Measurements from ENCODE around the gene TNNT1.

Gene TNNT1

DNA sequence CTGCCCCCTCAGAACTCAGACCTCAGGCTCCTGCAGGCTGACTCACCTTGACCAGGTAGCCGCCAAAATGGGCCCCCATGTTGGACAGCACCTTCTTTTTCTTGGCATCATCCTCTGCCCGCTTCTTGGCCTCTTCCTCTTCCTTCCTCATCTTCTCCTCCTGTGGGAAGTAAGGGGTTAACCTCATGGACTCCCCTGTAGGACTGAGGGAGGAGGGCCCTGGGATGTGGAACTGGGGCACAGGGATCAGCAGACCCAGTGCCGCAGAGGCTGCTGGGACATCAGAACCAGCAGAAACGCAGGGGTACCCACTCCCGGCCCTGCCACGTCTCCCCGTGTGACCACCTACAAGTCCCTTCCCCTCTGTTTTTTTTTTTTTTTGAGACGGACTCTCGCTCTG is 11.1 kb downstream of the TNNT1 start (continued):
- TF ChIP-seq GLIS3 (CRISPR knock-in tag; IDR thresholded peaks at IDR 0.05) (no peak), ZC3H10 (CRISPR knock-in tag; IDR thresholded peaks at IDR 0.05) (no peak), BACH2 (CRISPR knock-in tag; IDR thresholded peaks at IDR 0.05; ENCODE audit: borderline replicate concordance) (no peak), ESRRG (CRISPR knock-in tag; IDR thresholded peaks at IDR 0.05) (no peak)
- TF ChIP-seq, protein P1, sequence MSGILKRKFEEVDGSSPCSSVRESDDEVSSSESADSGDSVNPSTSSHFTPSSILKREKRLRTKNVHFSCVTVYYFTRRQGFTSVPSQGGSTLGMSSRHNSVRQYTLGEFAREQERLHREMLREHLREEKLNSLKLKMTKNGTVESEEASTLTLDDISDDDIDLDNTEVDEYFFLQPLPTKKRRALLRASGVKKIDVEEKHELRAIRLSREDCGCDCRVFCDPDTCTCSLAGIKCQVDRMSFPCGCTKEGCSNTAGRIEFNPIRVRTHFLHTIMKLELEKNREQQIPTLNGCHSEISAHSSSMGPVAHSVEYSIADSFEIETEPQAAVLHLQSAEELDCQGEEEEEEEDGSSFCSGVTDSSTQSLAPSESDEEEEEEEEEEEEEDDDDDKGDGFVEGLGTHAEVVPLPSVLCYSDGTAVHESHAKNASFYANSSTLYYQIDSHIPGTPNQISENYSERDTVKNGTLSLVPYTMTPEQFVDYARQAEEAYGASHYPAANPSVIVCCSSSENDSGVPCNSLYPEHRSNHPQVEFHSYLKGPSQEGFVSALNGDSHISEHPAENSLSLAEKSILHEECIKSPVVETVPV (CRISPR knock-in tag; IDR thresholded peaks at IDR 0.05) = no peak

DNA sequence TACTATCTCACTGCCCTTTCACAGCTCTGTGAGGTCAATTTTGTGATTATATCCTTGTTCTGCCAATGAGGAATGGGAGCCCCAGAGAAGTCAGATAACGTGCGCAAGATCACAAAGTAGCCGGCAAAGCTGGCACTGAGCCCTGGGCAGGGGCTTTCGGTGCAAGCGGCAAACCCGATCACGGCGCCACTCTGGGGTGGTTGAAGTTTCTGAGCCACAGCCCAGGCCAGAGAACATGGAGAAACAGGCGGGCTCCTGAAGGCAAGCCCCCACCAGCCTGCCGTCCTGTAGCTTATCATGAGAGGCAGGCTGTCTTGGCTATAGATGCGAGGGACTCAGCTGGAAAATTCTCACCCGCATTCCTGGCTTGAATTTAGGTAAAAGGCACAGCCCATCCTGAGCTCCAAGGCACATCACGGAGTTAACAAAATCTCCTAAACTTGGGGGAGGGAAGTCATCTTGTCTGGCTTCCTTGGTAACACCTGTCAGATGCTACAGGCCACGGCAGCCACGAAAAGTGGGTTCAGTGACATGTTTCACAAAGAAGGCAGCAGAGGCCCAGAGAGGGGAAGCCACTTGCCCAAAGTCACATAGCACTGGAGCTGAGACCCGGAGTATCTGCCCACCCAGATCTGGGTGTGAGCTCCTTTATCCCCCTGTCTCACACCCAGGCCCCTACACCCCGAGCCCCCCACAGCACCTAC is 12.5 kb downstream of the TNNT1 start:
- ATAC-seq = no peak
- TF ChIP-seq ZC3H10 (CRISPR knock-in tag; IDR thresholded peaks at IDR 0.05) = no peak
- TF ChIP-seq, protein P2, sequence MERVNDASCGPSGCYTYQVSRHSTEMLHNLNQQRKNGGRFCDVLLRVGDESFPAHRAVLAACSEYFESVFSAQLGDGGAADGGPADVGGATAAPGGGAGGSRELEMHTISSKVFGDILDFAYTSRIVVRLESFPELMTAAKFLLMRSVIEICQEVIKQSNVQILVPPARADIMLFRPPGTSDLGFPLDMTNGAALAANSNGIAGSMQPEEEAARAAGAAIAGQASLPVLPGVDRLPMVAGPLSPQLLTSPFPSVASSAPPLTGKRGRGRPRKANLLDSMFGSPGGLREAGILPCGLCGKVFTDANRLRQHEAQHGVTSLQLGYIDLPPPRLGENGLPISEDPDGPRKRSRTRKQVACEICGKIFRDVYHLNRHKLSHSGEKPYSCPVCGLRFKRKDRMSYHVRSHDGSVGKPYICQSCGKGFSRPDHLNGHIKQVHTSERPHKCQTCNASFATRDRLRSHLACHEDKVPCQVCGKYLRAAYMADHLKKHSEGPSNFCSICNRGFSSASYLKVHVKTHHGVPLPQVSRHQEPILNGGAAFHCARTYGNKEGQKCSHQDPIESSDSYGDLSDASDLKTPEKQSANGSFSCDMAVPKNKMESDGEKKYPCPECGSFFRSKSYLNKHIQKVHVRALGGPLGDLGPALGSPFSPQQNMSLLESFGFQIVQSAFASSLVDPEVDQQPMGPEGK (CRISPR knock-in tag; IDR thresholded peaks at IDR 0.05; ENCODE audit: borderline replicate concordance) = no peak
- TF ChIP-seq TCF4 (CRISPR knock-in tag; IDR thresholded peaks at IDR 0.05; ENCODE audit: borderline replicate concordance) = no peak
- TF ChIP-seq RARB (CRISPR knock-in tag; IDR thresholded peaks at IDR 0.05) = no peak
- TF ChIP-seq TSHZ2 (CRISPR knock-in tag; IDR thresholded peaks at IDR 0.05) = no peak
- TF ChIP-seq ARNTL (CRISPR knock-in tag; IDR thresholded peaks at IDR 0.05; ENCODE audit: borderline replicate concordance, low read depth) = no peak
- TF ChIP-seq ZFP3 (CRISPR knock-in tag; IDR thresholded peaks at IDR 0.05) = no peak
- TF ChIP-seq BACH2 (CRISPR knock-in tag; IDR thresholded peaks at IDR 0.05; ENCODE audit: borderline replicate concordance) = no peak
- no peak for TF ChIP-seq GLIS3 (CRISPR knock-in tag; IDR thresholded peaks at IDR 0.05)
- no peak for TF ChIP-seq CSDC2 (CRISPR knock-in tag; IDR thresholded peaks at IDR 0.05)
- no peak for TF ChIP-seq CREB5 (CRISPR knock-in tag; IDR thresholded peaks at IDR 0.05; ENCODE audit: low read depth)
- TF ChIP-seq ISL1 (CRISPR knock-in tag; IDR thresholded peaks at IDR 0.05) = no peak
- no peak for TF ChIP-seq ZNF70 (CRISPR knock-in tag; IDR thresholded peaks at IDR 0.05)

GRCh38 chr19:55134736-55135135 is 14.3 kb downstream of the TNNT1 start:
- no peak for ATAC-seq
- TF ChIP-seq, protein P1 (CRISPR knock-in tag; IDR thresholded peaks at IDR 0.05) = no peak
- TF ChIP-seq CREB5 (CRISPR knock-in tag; IDR thresholded peaks at IDR 0.05; ENCODE audit: low read depth) (no peak), ESRRG (CRISPR knock-in tag; IDR thresholded peaks at IDR 0.05) (no peak), RARB (CRISPR knock-in tag; IDR thresholded peaks at IDR 0.05) (no peak), ZFP30 (CRISPR knock-in tag; IDR thresholded peaks at IDR 0.05) (no peak), PPARA (CRISPR knock-in tag; IDR thresholded peaks at IDR 0.05; ENCODE audit: borderline replicate concordance) (no peak)

Measured in SK-N-SH treated with all-trans-retinoic acid at 6 μM for 48 hours (cell line).